ENCODE data around the gene PRKN.

DNA sequence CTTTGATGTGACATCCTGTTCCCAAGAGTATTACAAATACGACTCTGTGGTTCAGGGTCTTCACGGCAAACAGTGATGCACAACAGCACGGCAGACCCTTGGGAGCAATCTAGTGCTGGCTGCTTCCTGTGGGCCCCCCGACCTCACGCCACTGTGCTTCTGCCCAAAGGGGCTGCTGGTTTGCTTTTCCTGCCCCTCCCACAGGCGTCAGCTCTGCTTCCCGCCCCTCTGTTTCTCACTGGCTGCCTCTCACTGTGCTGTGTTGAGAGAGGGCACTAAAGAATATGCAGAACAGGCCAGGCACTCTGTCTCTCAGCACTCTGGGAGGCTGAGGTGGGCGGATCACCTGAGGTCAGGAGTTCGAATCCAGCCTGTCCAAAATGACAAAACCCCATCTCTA is 899.2 kb downstream of the PRKN start:
- TF ChIP-seq EZH2 (IDR thresholded peaks at IDR 0.05; ENCODE audit: low read length, missing control alignments): no peak
- TF ChIP-seq, protein P1, sequence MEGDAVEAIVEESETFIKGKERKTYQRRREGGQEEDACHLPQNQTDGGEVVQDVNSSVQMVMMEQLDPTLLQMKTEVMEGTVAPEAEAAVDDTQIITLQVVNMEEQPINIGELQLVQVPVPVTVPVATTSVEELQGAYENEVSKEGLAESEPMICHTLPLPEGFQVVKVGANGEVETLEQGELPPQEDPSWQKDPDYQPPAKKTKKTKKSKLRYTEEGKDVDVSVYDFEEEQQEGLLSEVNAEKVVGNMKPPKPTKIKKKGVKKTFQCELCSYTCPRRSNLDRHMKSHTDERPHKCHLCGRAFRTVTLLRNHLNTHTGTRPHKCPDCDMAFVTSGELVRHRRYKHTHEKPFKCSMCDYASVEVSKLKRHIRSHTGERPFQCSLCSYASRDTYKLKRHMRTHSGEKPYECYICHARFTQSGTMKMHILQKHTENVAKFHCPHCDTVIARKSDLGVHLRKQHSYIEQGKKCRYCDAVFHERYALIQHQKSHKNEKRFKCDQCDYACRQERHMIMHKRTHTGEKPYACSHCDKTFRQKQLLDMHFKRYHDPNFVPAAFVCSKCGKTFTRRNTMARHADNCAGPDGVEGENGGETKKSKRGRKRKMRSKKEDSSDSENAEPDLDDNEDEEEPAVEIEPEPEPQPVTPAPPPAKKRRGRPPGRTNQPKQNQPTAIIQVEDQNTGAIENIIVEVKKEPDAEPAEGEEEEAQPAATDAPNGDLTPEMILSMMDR (conservative IDR thresholded peaks at IDR 0.05 in 1 of 2, IDR thresholded peaks at IDR 0.05 in 1 of 2; ENCODE audit: low read depth in 1 of 2, low read length in 2 of 2): no peak

Measured in fibroblast of lung (primary cell).